ELR (cell line): ENCODE results near the gene ANKFY1.

Source experiments
- DNase-seq: peaks from one replicate; pipeline ENCODE4 v3.0.0-alpha.2; 2015; ENCODE audit warnings: low read depth

Gene ANKFY1

GRCh38 chr17:4263282-4264215, at the start of gene ANKFY1:
Gene ANKFY1 (minus strand): TSS chr17:4263979. CDS start chr17:4263941, 38 bp downstream.
- peak; percentile 97 for DNase-seq

GRCh38 chr17:4310354-4311060, 46.7 kb upstream of the ANKFY1 start:
- DNase-seq = no peak

GRCh38 chr17:4309897-4310296, 46.1 kb upstream of the ANKFY1 start:
- no peak for DNase-seq

GRCh38 chr17:4307179-4307930, 43.6 kb upstream of the ANKFY1 start:
- no peak for DNase-seq

- no peak for DNase-seq
Observed at GRCh38 chr17:4305224-4305623, 41.4 kb upstream of the ANKFY1 start.

- DNase-seq = peak; percentile 72
Observed at GRCh38 chr17:4304417-4305027, 40.7 kb upstream of the ANKFY1 start.

DNA sequence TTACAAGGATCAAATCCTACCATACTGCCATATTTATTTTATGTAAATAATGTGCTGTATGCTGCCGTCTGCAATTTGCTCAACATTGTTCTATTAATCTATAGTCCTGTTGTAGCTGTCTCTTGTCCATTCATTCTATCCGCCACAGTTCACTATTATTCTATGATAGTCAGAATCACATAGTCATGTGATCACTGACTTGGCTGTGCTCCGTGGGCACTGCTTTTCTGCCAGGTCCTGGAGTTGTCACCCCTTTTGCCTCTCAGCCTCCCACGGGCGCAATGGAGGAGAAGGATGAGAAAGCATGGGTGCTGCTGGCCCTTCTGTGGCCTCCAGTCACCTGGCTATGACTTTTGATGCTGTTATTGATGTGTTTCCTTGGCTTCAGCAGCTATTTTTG, 37.3 kb upstream of the ANKFY1 start:
- DNase-seq = no peak

DNA sequence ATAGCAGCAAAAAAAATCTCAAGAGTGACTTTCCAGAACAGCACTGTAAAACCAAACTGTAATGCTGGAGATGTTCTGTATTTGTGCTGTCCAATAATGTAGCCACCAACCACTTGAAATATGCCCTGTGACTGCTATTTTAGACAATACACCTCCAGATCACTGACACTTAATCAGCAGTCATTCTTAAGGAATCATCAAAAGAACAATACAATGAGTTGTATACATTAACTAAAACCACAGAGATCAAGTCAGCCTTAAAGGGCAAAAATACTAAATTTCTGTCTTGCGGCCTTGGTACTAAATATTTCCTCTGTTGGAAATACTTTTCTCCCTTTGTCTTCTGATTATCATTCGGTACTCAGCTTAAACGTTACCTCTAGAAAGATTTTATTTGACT, 33.6 kb upstream of the ANKFY1 start:
- DNase-seq = peak; percentile 55

DNA sequence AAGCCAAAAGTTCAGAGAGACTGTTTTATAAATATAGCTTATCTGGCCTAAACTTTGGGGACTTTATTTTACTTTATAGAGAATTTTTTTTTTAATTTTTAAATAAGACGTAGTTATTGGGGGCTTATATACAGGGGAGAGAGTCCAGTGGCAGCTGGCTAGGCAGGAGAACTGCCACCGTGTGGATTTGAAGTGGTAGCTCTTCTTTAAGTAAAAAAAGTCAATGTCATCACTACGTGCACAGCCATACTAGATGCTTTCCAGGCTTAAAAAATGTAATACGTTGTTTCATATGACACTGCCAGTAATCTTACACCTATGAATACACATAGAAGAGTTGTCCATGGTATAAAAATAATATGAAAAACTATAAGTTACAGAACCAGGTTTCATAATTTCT, 31.9 kb upstream of the ANKFY1 start:
- DNase-seq = no peak

DNA sequence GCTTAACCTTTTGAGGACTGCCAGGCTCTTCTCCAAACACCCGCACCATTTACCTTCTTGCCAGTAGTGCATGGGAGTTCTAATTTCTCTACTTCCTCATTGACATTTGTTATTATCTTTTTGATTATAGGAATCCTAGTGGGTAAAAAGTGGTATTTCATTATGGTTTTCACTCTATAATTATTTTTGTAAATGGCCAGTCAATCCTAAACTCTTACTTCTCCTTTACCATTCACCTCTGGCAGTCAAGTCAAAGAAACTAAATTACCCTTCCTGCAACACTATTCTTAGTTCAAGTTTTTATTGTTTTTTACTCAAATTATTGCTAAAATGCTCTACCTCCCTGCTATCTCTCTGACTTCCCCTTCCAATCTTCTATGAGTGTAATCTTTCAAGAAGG, 29.8 kb upstream of the ANKFY1 start:
- DNase-seq = no peak

GRCh38 chr17:4287710-4288109, 23.9 kb upstream of the ANKFY1 start:
- no peak for DNase-seq

DNA sequence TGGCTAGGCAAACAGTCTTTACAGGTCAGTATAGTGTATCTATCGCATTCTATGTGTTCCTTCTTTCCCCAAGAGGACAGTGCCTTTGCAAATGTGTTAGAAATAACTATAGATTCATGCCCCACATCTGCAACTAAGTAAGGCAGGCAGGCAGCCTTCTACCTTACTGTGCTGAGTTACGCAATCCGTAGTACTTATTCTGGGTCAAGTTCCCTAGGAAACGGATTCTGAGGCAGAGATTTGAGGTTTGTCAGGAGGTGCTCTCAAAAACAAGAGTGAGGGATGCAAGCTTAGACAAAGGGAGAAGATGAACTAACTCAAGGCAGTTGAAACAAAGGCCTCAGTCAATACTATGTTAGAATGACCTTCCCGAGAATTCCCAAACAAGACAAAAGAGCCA, 12.7 kb upstream of the ANKFY1 start:
- DNase-seq = no peak

DNA sequence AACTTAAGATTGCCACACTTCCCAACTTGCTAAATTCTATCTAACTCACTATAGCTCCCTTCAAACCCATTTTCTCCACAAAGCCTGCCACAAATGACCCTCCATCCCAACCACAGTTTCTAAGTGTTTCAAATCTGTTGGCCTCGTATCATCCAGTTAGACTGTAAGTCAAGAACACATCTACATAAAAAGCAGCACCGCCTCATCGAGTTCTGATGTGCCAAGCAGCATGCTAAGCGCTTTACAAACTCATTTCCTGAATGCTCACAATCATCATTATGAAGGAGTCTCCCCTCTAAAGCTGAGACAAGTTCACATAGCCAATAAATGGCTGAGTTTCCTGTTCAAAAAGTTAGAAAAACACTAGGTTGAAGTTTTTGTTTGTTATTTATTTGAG, 9.2 kb upstream of the ANKFY1 start:
- no peak for DNase-seq

GRCh38 chr17:4272213-4272971, 8.6 kb upstream of the ANKFY1 start:
- DNase-seq = no peak

- no peak for DNase-seq
Observed at GRCh38 chr17:4270736-4271135, 7.0 kb upstream of the ANKFY1 start.

DNA sequence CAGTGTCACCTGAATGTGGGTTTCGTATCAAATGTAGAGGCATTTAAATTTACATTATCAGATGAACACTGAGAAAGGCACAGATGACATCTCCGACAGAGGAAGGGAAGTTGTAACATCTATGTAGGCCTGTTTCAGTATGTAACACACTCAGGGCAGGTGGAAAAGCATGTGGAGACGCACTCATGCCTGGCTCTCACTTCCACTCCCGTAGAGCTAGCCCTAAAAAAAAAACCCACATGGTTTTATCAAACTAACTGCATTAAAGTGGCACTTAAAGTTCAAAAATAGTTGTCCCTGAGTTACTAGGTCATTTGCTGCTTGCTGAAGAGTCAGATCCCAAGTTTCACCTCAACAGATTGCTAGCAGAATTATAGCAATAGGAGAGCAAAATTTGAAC, 6.1 kb upstream of the ANKFY1 start:
- no peak for DNase-seq

- no peak for DNase-seq
Observed at GRCh38 chr17:4267402-4267801, 3.6 kb upstream of the ANKFY1 start.

- no peak for DNase-seq
Observed at GRCh38 chr17:4266550-4266949, 2.8 kb upstream of the ANKFY1 start.

DNA sequence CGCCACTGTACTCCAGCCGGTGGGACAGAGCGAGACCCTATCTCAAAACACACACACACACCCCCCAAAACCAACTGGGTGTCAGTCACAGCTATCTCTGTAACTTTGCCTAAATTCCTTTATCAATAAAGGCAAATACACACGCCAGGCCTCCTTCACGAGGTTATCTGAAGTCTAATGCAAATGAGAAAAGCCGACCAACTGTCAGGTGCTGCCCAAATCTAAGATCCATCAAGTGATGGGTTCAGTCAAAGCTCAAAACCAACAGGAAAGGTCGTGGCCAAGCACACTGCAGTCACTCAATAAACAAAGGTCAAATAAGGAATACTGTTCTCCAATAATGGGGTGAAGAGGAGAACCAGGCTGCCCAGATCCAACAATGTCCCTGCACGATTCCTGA, 1.1 kb downstream of the ANKFY1 start:
- DNase-seq = no peak

DNA sequence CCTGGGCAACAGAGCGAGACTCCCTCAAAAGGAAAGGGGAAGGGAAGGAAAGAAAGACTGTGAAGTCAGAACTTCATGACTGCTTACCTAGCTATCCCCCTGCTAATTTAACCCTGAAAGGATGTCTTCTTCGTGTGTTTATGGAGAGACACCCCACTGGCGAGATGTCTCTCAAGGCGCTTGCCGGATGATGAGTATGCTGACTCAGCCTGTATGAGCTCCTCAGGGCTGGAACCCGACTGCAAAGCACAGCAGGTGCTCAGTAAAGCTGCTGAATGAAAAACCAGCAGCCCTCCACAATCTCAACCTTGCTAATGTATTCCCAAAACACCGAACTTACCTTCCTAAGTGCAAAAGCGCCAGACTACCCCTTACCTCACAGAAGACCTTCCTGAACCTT, 2.3 kb downstream of the ANKFY1 start:
- no peak for DNase-seq

DNA sequence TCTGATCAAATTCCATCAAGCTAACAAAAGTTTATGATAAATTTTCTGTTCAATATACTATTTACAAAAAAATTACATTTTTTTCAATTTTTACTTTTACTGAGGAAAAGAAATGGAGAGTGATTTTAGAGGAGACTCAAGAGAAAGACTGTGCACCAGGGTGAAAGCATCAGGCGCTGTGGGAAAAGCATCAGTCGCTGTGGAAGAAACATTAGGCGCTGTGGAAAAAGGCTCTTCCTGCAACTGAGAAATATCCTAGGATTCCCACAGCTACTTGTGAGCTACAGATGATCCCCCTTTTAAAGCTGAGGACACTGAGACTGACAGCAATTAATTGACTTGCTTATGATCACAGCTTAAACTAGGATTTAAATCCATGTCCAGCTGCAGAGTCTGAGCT, 4.9 kb downstream of the ANKFY1 start:
- no peak for DNase-seq
